Activated CD8-positive, alpha-beta memory T cell treated with anti-CD3 and anti-CD28 coated beads, Interleukin-2, amount 50 U/mL, for 48 hours (primary cell): ENCODE data around the gene NTRK3.
"Not testable (repeated sequence)": the region's sequence is repeated elsewhere in the genome, so short reads cannot be mapped to it uniquely, and the experiment has no call there.

ENCODE experiments used
- DNase-seq: peaks from one replicate; pipeline ENCODE4 v3.0.0-alpha.2; 2020

Gene NTRK3

GRCh38 chr15:88071141-88071540 lies 185.4 kb downstream of the NTRK3 start:
- DNase-seq = no peak

- no peak for DNase-seq
Observed at GRCh38 chr15:88069561-88069960, 187.0 kb downstream of the NTRK3 start.

- no peak for DNase-seq
Observed at GRCh38 chr15:88067331-88067685, 189.2 kb downstream of the NTRK3 start.

DNA sequence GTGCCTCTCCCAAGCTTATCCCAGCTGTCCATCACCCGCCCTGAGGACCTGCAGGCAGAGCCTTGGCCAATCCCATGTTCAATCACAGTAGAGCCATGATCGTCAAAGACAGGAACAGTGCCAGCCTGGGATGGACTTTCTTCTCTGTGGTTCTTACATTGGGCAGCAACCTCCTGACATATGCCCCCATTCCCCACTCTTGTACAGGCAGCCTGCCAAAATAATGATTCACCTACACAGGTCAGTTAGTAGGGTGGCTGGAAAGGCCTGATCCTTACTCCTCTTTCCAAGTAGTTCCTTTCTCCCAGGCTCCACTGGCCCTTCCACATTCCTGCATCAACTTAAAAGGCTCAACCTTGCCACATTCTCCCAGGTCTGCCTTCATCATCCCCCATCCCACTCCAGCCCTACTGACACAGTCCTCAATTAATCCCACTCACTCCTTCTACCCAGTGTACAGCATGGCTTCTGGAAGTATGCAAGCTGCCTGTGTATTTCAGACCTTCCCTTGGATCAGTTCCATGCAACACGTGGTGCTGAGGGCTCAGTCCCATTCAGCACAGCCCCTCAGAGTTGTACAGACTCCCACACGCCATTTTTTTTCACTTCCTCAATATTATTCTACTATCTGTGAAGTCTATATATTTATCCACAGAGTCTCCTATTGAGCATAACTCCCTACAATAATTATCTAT lies 189.8 kb downstream of the NTRK3 start:
- DNase-seq = no peak

GRCh38 chr15:88061452-88061851 lies 195.1 kb downstream of the NTRK3 start:
- DNase-seq = no peak

DNA sequence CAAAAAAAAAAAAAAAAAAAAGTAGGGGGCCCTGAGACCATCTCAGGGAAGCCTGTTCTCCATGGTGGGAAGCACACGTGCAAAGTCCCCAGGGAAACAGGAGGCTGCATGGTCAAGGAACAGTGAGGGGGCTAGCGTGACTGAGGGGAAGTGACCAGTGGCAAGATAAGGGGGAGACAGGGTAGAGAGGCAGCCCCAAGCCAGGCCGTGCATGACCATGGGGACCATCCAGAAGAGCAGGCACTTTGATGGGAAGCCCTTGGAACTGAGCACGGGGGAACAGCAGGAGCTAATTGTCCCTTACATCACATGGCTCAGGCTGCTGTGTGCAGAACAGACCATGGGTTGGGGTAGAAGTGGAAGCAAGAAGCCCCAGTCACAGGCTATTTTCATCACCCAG lies 196.2 kb downstream of the NTRK3 start:
- DNase-seq = no peak

- no peak for DNase-seq
Observed at GRCh38 chr15:88057836-88058235, 198.7 kb downstream of the NTRK3 start.

DNA sequence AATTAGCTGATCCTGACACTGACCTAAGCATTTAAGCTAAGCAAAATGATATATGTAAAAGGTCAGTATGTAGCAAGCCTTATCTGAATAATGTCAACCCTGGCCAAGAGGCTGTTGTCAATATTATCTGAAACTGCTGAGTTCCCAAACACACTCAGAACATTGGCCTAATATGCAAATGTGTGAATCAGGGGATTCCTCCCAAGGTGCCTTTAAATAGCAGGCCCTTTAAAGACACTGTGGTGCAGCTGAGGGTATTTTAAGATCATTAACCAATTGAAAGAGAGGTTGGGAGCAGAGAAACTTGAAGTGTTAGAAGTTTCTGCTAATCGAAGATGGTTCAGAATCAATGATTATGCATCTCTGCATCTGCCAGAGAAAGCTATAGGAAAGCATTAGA lies 207.0 kb downstream of the NTRK3 start:
- no peak for DNase-seq

GRCh38 chr15:88048755-88049154 lies 207.8 kb downstream of the NTRK3 start:
- no peak for DNase-seq

- no peak for DNase-seq
Observed at GRCh38 chr15:88048237-88048636, 208.3 kb downstream of the NTRK3 start.

GRCh38 chr15:88046576-88047129 lies 209.9 kb downstream of the NTRK3 start:
- no peak for DNase-seq

- DNase-seq = no peak
Observed at GRCh38 chr15:88043396-88043795, 213.1 kb downstream of the NTRK3 start.

GRCh38 chr15:88042047-88042446 lies 214.5 kb downstream of the NTRK3 start:
- no peak for DNase-seq

- DNase-seq = no peak
Observed at GRCh38 chr15:88040516-88040915, 216.0 kb downstream of the NTRK3 start.

DNA sequence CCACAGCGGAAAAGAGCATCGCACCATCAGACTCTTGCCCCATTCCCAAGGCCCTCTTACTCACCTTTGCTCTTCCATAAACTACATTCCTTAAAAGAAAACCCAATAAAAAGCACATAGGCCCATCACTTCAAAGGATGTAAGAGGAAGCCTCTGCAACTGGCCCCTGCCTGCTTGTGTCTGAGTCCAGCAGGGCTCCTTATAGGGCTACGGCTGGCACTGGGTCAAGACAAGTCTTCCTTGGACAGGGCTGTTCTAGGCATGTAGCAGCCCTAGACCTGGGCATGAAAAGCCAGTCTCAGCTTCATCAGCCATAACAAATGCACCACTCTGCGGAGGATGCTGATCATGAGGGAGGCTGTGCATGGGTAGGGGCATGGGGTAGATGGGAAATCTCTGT lies 218.3 kb downstream of the NTRK3 start:
- no peak for DNase-seq

- DNase-seq = no peak
Observed at GRCh38 chr15:88036154-88036839, 220.2 kb downstream of the NTRK3 start.

DNA sequence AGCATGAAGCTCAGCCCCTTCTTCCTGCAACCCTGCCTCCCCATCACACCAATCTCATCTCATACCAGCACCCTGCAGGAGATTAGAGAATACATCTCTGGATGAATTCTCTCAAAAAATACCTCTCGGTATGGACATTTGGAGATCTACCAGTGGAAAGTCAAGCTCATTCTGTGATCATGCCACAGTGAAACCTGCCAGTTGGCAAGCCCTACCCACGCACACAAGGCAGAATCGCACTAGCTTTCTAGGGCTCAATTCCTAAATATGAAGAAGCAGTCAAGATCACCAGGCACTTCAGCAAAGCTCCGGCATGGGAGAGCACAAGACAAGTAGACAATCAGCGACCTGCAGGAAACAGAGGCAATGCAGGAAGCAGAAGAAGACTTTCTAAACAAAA lies 221.2 kb downstream of the NTRK3 start:
- DNase-seq = no peak

DNA sequence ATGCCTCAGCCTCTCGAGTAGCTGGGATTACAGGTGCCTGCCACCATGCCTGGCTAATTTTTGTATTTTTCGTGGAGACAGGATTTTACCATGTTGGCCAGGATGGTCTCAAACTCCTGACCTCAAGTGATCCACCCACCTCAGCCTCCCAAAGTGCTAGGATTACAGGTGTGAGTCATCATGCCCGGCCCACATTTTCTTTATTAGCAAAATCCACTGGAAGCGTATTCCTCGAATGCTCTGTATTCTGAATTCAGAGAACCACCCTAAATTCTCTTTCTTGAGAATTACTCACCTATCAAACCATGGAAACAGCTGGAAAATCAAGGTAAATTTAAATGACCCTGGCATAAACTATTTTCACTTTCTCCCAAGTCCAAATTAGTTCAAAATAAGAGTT lies 223.1 kb downstream of the NTRK3 start:
- DNase-seq = not testable (repeated sequence)

DNA sequence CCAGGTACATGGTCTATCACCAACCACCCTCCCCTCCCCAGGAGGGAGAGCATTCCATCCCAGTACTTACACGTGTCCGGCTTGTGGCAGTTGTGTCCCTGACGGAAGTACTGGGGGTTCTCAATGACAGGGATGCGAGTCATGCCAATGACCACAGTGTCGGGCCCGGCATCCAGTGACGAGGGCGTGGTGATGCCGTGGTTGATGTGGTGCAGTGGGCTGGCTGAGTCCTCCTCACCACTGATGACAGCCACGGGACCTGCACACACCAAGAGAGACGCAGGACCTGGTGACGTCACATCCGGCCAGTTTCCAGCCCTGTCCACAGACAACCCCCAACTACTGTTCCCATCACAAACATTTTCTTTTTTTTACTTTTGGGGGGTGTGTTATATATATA lies 223.8 kb downstream of the NTRK3 start:
- no peak for DNase-seq

GRCh38 chr15:88031461-88031860 lies 225.1 kb downstream of the NTRK3 start:
- no peak for DNase-seq

DNA sequence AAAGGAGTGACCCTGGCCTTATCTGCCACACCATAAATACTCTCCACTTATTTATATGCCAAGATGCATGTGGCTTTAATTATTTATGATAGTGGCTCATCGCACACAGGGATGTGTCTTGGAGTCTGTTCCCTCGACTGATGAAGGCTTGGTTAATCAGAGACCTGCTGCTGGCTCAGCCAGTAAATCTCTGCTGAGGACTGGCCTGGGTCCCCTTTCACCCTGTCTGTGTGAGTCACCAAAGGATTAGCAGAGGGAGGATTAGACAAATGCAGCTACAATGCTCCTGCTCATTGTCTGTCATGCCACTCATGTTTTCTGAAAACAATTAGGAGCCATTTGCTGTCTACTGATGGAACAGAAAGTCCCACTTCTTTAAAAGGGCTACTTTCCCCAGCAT lies 226.8 kb downstream of the NTRK3 start:
- no peak for DNase-seq

DNA sequence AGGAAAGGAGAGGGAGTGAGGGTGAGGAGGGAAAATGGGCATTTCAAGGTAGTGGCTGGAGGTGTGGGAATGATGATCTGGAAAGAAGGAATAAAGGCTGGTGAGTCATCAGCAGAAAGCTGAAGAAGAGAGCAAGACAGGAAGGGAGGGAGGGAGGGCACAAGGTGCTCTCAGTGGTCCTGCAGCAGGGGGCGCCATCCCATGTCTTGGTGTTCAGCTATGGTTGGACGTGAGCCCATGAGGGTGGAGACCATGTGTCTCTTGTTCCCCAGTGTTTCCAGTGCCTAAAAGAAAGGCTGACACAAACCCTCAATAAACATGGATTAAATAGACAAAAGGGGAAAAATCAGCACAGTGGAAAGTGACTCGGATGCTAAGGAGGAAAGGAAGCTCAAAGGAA lies 228.5 kb downstream of the NTRK3 start:
- DNase-seq = no peak

DNA sequence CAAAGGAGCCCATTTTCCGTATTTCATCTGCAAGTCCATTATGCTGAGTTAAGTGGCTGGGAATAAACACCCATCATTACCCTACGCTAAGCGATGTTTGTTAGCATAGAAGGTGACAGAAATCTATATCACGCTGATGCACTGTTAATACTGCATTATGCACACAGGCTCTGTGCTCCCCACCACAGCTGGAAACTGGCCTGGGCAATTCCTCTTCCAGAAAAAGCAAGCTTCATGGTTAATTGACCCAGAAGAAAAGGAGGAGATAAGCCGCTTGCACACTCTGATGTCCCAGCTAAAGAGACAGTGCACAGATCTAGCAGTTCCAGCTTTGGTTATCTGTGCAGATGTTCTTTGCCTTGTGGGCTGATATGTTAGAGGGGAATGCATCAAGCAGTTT lies 232.6 kb downstream of the NTRK3 start:
- DNase-seq = no peak

GRCh38 chr15:88022716-88023115 lies 233.8 kb downstream of the NTRK3 start:
- no peak for DNase-seq

DNA sequence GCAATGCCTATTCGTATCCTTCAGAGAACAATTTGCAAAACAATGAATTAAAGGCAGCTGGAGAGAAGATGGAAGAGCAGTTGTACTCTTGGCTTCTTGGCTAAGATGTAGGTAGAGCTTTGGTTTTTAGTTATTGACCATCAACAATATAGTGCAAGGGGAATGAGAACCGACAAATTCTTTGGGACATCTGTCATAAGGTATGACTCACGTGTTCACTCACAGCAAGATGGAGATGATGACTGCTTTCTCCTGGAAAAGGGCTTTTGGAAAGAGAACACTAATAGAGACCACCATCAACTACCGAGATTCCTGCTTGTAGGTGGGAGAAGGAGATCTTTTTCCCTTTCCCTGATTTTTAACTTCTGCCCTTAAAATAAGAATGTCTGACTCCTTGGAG lies 234.9 kb downstream of the NTRK3 start:
- no peak for DNase-seq
